ENCODE data around the gene MAOA. TPM values are rescaled to one million over a fixed set of nuclear protein-coding genes. Genes with fewer than 3 reads are reported as not detected.

Gene MAOA
- total RNA-seq, 1 donor from 2014 or later, result 12.5 TPM

DNA sequence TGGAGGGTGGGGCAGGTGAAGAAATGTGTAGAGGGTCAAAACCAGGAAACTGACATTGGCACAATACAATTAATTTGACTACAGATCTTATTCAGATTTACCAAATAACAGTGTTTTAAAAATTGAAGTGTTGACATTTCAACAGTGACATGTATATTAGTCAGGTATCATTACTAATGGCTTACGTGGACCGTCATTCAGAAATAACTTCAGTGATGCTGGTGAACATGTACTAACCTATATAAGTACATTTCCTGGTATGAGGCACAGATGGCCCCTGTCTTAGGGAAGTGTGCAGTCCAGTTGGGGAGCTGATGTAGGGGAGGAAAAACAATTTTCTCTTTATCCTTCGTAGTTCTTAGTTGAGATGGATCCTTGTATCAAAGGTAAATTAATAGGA is 22.3 kb upstream of the MAOA start:
- TF ChIP-seq CTCF (IDR thresholded peaks at IDR 0.05; ENCODE audit: unreplicated experiment), result no peak

GRCh38 chrX:43640482-43640881 is 15.6 kb upstream of the MAOA start:
- H3K4me3 Mint-ChIP-seq (ENCODE audit: low read depth), result no peak overlapping the region
- H3K36me3 Mint-ChIP-seq (ENCODE audit: insufficient read depth), result no peaks in the 10 kb centered on the region
- H3K4me1 Mint-ChIP-seq (ENCODE audit: low read depth), result peaks cover 9% of the 10 kb centered on the region
- DNase-seq (ENCODE audit: low spot score, unreplicated experiment), result no peak
- H3K27ac Mint-ChIP-seq, result no peak overlapping the region
- H3K9me3 Mint-ChIP-seq (ENCODE audit: low read depth), result peaks cover 4% of the 10 kb centered on the region
- no peaks in the 10 kb centered on the region for H3K27me3 Mint-ChIP-seq
- no peak for TF ChIP-seq CTCF (IDR thresholded peaks at IDR 0.05; ENCODE audit: unreplicated experiment)

More for the DNA sequence above, 22.3 kb upstream of the MAOA start:
- Mint-ChIP-seq H3K27ac (no peak overlapping the region), H3K4me3 (ENCODE audit: low read depth) (no peak overlapping the region), H3K27me3 (no peaks in the 10 kb centered on the region), H3K9me3 (ENCODE audit: low read depth) (peaks cover 4% of the 10 kb centered on the region), H3K4me1 (ENCODE audit: low read depth) (no peaks in the 10 kb centered on the region), H3K36me3 (ENCODE audit: insufficient read depth) (no peaks in the 10 kb centered on the region)
- DNase-seq (ENCODE audit: low spot score, unreplicated experiment), result no peak

GRCh38 chrX:43641691-43642090 is 14.4 kb upstream of the MAOA start:
- no peak overlapping the region for H3K4me3 Mint-ChIP-seq (ENCODE audit: low read depth)
- DNase-seq (ENCODE audit: low spot score, unreplicated experiment), result no peak
- peaks cover 4% of the 10 kb centered on the region for H3K9me3 Mint-ChIP-seq (ENCODE audit: low read depth)
- H3K4me1 Mint-ChIP-seq (ENCODE audit: low read depth), result peaks cover 9% of the 10 kb centered on the region
- H3K36me3 Mint-ChIP-seq (ENCODE audit: insufficient read depth), result no peaks in the 10 kb centered on the region
- TF ChIP-seq CTCF (IDR thresholded peaks at IDR 0.05; ENCODE audit: unreplicated experiment), result no peak
- no peak overlapping the region for H3K27ac Mint-ChIP-seq
- H3K27me3 Mint-ChIP-seq, result no peaks in the 10 kb centered on the region

DNA sequence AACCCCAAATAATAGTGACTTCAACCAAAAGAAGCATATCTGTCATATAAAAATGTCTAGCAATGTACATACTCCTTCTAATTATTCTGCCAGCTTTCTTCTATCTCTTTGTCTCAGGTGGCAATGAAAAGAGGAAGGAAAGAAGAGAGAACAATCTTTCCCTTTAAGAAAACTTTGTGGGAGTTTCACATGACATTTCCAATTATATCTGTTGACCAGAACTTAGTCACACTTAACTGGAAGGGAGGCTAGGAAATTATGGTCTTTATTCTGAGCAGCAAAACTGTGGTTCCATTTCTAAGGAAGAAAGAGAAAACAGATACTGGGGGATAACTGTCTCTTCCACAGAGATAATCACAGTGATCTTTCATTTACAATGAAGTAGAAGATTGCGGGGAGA is 12.9 kb upstream of the MAOA start:
- no peaks in the 10 kb centered on the region for H3K36me3 Mint-ChIP-seq (ENCODE audit: insufficient read depth)
- peaks cover under 1% of the 10 kb centered on the region for H3K9me3 Mint-ChIP-seq (ENCODE audit: low read depth)

DNA sequence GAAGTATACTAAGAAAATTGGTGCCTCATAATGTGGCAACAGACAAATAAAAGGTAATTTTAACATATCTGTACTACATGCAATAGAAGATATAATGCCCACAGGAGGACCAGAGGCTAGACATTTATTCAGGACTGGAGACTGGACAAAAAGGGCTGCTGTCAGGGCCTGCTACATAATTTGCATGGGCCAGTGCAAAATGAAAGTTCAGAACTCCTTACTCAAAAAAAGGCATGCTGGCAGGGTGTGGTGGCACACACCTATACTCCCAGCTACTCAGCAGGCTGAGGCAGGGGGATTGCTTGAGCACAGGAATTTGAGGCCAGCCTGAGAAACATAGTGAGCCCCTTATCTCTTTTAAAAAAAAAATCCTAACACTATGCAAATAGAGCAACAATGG is 12.4 kb upstream of the MAOA start:
- H3K27me3 Mint-ChIP-seq, result no peaks in the 10 kb centered on the region
- TF ChIP-seq CTCF (IDR thresholded peaks at IDR 0.05; ENCODE audit: unreplicated experiment), result no peak
- no peak for DNase-seq (ENCODE audit: low spot score, unreplicated experiment)
- no peaks in the 10 kb centered on the region for H3K36me3 Mint-ChIP-seq (ENCODE audit: insufficient read depth)
- H3K4me1 Mint-ChIP-seq (ENCODE audit: low read depth), result peaks cover 9% of the 10 kb centered on the region
- H3K9me3 Mint-ChIP-seq (ENCODE audit: low read depth), result no peaks in the 10 kb centered on the region
- no peak overlapping the region for H3K27ac Mint-ChIP-seq
- no peak overlapping the region for H3K4me3 Mint-ChIP-seq (ENCODE audit: low read depth)

More for the DNA sequence above, 12.9 kb upstream of the MAOA start:
- Mint-ChIP-seq H3K4me3 (ENCODE audit: low read depth) (no peak overlapping the region), H3K27ac (no peak overlapping the region), H3K27me3 (no peaks in the 10 kb centered on the region), H3K4me1 (ENCODE audit: low read depth) (peaks cover 9% of the 10 kb centered on the region)
- TF ChIP-seq CTCF (IDR thresholded peaks at IDR 0.05; ENCODE audit: unreplicated experiment), result no peak
- no peak for DNase-seq (ENCODE audit: low spot score, unreplicated experiment)

Data from progenitor cell of endocrine pancreas (in vitro differentiated cells).